HCT116 (cell line): ENCODE measurements around the gene TEKT5. TPM values are rescaled to one million over a fixed set of nuclear protein-coding genes. Genes with fewer than 3 reads are reported as not detected.

Experiments
- ATAC-seq: fragments of 200-7000 bp; cut with Tn5 transposase; 2 replicates; pipeline ENCODE4 v1.9.1; 2020; ENCODE audit warnings: mild to moderate bottlenecking, moderate library complexity
- BruUV-seq: library from RNA; stranded (reverse); fragments of 400-500 nt; replicated peaks from 2 replicates; lab custom pipeline; 2021; lab: Mats Ljungman, UMichigan
- CTCF ChIA-PET: fragments of 300-600 bp; sonication (Branson Sonifier 250); formaldehyde crosslinking; loops from one replicate; lab custom pipeline; 2021; ENCODE audit warnings: antibody characterized with exemption; lab: Charles Lee
- POLR2A ChIA-PET: fragments of 300-600, 350-600 bp; sonication (Branson Sonifier 250); formaldehyde crosslinking; loops from one replicate; lab custom pipeline; 2021; ENCODE audit warnings: antibody characterized with exemption; lab: Charles Lee
- RAD21 ChIA-PET, 2 experiments: fragments of 300-600 bp; sonication (Branson Sonifier 250); formaldehyde crosslinking; loops; one replicate each; lab custom pipeline; 2023; ENCODE audit warnings: low total read pairs in 2 of 2; ENCODE audit not compliant: uncharacterized antibody in 2 of 2, unreplicated experiment in 2 of 2, low non-redundant PET in 1 of 2; lab: Charles Lee
- DNase-seq: peaks from one replicate; pipeline ENCODE4 v3.0.0-alpha.2; 2010; ENCODE audit warnings: low read depth, low spot score
- H2AFZ ChIP-seq: fragments of 200-600 bp; shearing (Covaris generic), sonication (generic); 2 replicates; pipeline ENCODE4 v1.6.1; 2017; ENCODE audit warnings: low read depth, mixed run types, mixed read lengths, antibody characterized with exemption, low read length; ENCODE audit not compliant: poor library complexity, severe bottlenecking
- H3K27ac ChIP-seq: 2 replicates; pipeline ENCODE4 v1.5.1; 2012; ENCODE audit warnings: low read depth, low read length
- H3K27me3 ChIP-seq: fragments of 200-600 bp; sonication (generic); 2 replicates; pipeline ENCODE4 v1.6.1; 2016; ENCODE audit warnings: mixed run types, low read length, mixed read lengths; ENCODE audit not compliant: insufficient read depth
- H3K36me3 ChIP-seq, 2 experiments: fragments of 200-500 bp in 1 of 2; fragments of 200-600 bp in 1 of 2; sonication (Bioruptor generic) in 1 of 2; sonication (generic) in 1 of 2; 2 replicates each; pipeline versions ENCODE4 v1.5.1 to v1.6.1; 2014 to 2016; ENCODE audit warnings: low read length in 2 of 2, inconsistent platforms in 1 of 2, mixed read lengths in 1 of 2, mixed run types in 1 of 2; ENCODE audit not compliant: insufficient read depth in 2 of 2, control insufficient read depth in 1 of 2
- H3K4me1 ChIP-seq, 2 experiments: fragments of 200-600 bp in 1 of 2; sonication (generic) in 1 of 2; 2 replicates each; pipeline versions ENCODE4 v1.5.1 to v1.6.1; 2012 to 2017; ENCODE audit warnings: low read length in 2 of 2, inconsistent platforms in 1 of 2, mild to moderate bottlenecking in 1 of 2, mixed read lengths in 1 of 2, mixed run types in 1 of 2, moderate library complexity in 1 of 2; ENCODE audit not compliant: insufficient read depth in 2 of 2, control insufficient read depth in 1 of 2
- H3K4me2 ChIP-seq: fragments of 200-600 bp; sonication (generic); 2 replicates; pipeline ENCODE4 v1.6.1; 2017; ENCODE audit warnings: mixed run types, low read length, mixed read lengths
- H3K4me3 ChIP-seq, 2 experiments: fragments of 200-600 bp in 1 of 2; sonication (generic) in 1 of 2; replicated peaks in 1 of 2; 2 replicates each; pipeline ENCODE4 v1.5.1; 2011 to 2016; ENCODE audit warnings: low read length in 2 of 2, control low read depth in 1 of 2, low read depth in 1 of 2, mild to moderate bottlenecking in 1 of 2, mixed read lengths in 1 of 2, mixed run types in 1 of 2
- H3K79me2 ChIP-seq: fragments of 200-600 bp; sonication (generic); 2 replicates; pipeline ENCODE4 v1.6.1; 2017; ENCODE audit warnings: mild to moderate bottlenecking, mixed run types, low read length, moderate library complexity, mixed read lengths; ENCODE audit not compliant: insufficient read depth
- H3K9ac ChIP-seq: fragments of 200-600 bp; sonication (generic); 2 replicates; pipeline ENCODE4 v1.6.1; 2016; ENCODE audit warnings: low read length, mixed read lengths
- H3K9me2 ChIP-seq: fragments of 200-600 bp; sonication (generic), shearing (Covaris generic); 2 replicates; pipeline ENCODE4 v1.6.1; 2017; ENCODE audit warnings: mixed run types, mild to moderate bottlenecking, moderate library complexity; ENCODE audit not compliant: insufficient read depth
- H3K9me3 ChIP-seq, 2 experiments: fragments of 200-500 bp in 1 of 2; fragments of 200-600 bp in 1 of 2; sonication (Bioruptor generic) in 1 of 2; sonication (generic) in 1 of 2; 2 replicates each; pipeline ENCODE4 v1.6.1; 2014 to 2017; ENCODE audit warnings: low read length in 2 of 2, mixed read lengths in 2 of 2, inconsistent platforms in 1 of 2, low read depth in 1 of 2, mild to moderate bottlenecking in 1 of 2, mixed run types in 1 of 2, moderate library complexity in 1 of 2; ENCODE audit not compliant: control insufficient read depth in 1 of 2, insufficient read depth in 1 of 2
- H4K20me1 ChIP-seq: fragments of 200-600 bp; sonication (generic), shearing (Covaris generic); 2 replicates; pipeline ENCODE4 v1.6.1; 2017; ENCODE audit warnings: mixed run types, mild to moderate bottlenecking, moderate library complexity; ENCODE audit not compliant: insufficient read depth
- EGR1 ChIP-seq: IDR thresholded peaks from 2 replicates; pipeline ENCODE4 v1.6.1; 2012; ENCODE audit warnings: low read depth
- ELF1 ChIP-seq: IDR thresholded peaks from 2 replicates; pipeline ENCODE4 v1.6.1; 2012; ENCODE audit warnings: low read depth, borderline replicate concordance
- EZH2phosphoT487 ChIP-seq: fragments of 200-600 bp; IDR thresholded peaks from 2 replicates; pipeline ENCODE4 v1.6.1; 2018; ENCODE audit warnings: antibody characterized with exemption, borderline replicate concordance
- JUND ChIP-seq: IDR thresholded peaks from 2 replicates; pipeline ENCODE4 v1.6.1; 2012
- POLR2AphosphoS5 ChIP-seq: IDR thresholded peaks from 2 replicates; pipeline ENCODE4 v1.6.1; 2011; ENCODE audit warnings: mild to moderate bottlenecking, low read depth, low read length, moderate library complexity
- SIN3A ChIP-seq: IDR thresholded peaks from 2 replicates; pipeline ENCODE4 v1.6.1; 2012; ENCODE audit warnings: low read depth
- SP1 ChIP-seq: IDR thresholded peaks from 2 replicates; pipeline ENCODE4 v1.6.1; 2012; ENCODE audit warnings: low read depth
- SRF ChIP-seq: IDR thresholded peaks from 2 replicates; pipeline ENCODE4 v1.6.1; 2012; ENCODE audit warnings: low read depth
- ZNF274 ChIP-seq: fragments of 200-500 bp; sonication (Bioruptor generic); IDR thresholded peaks from 2 replicates; pipeline ENCODE4 v1.6.1; 2014; ENCODE audit warnings: mild to moderate bottlenecking, low read depth, low read length, inconsistent platforms
- intact Hi-C: fragments of 100-400 bp; cut with micrococcal nuclease; formaldehyde crosslinking; loops from 2 replicates; pipeline ENCODE4 v1.10.0; 2022
- total RNA-seq: library from RNA; stranded (reverse); gene quantifications from one replicate; pipeline ENCODE4 v1.2.1, GENCODE V29; 2021; ENCODE audit not compliant: unreplicated experiment
- TF ChIP-seq, protein P1 (sequence below): IDR thresholded peaks from 2 replicates; pipeline ENCODE4 v1.6.1; 2012
- TF ChIP-seq, protein P2 (sequence below): IDR thresholded peaks from 2 replicates; pipeline ENCODE4 v1.6.1; 2011; ENCODE audit warnings: mild to moderate bottlenecking, low read length, moderate library complexity; ENCODE audit not compliant: insufficient replicate concordance; ENCODE audit errors: extremely low read depth
- TF ChIP-seq, protein P3 (sequence below): IDR thresholded peaks from 2 replicates; pipeline ENCODE4 v1.6.1; 2012

The TEKT5 gene
- total RNA-seq, 1 experiment from 2014 or later, result 0.37 TPM

DNA sequence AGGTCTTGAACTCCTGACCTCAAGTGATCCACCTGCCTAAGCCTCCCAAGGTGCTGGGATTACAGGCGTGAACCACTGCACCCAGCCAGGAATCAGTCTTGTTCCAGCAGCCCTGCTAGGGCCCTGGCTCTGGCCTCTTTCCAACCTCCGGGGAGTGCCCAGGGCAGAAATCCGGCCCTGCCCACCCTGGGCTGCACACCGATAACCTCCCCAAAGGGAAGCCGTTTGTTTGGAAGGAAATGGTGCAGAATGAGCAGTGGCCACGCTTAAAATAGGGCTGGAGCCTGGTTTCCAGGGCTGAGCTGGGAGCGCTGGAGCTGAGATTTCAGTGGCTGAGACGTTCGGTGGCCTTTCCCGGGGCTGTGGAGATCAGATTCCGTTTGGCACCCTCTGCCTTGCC lies 96.6 kb downstream of the TEKT5 start:
- intact Hi-C loops, result no loop called here
- Histone ChIP-seq H3K9ac (no peak overlapping the region), H3K9me2 (no peaks in the 10 kb centered on the region), H3K4me3 (no peak overlapping the region), H3K4me1 (peaks cover 9 to 15% of the 10 kb centered on the region in 2 experiments), H3K79me2 (no peaks in the 10 kb centered on the region), H2AFZ (no peak overlapping the region), H3K4me2 (no peak overlapping the region), H4K20me1 (no peaks in the 10 kb centered on the region), H3K36me3 (no peaks in the 10 kb centered on the region), H3K27ac (no peak overlapping the region), H3K9me3 (no peaks in the 10 kb centered on the region), H3K27me3 (no peaks in the 10 kb centered on the region)
- TF ChIP-seq EGR1 (no peak), ELF1 (no peak), JUND (no peak), SP1 (no peak), ZNF274 (no peak), EZH2phosphoT487 (no peak), POLR2AphosphoS5 (no peak), SRF (no peak), SIN3A (no peak)
- TF ChIP-seq, protein P1, sequence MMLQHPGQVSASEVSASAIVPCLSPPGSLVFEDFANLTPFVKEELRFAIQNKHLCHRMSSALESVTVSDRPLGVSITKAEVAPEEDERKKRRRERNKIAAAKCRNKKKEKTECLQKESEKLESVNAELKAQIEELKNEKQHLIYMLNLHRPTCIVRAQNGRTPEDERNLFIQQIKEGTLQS, result no peak
- TF ChIP-seq, protein P2, sequence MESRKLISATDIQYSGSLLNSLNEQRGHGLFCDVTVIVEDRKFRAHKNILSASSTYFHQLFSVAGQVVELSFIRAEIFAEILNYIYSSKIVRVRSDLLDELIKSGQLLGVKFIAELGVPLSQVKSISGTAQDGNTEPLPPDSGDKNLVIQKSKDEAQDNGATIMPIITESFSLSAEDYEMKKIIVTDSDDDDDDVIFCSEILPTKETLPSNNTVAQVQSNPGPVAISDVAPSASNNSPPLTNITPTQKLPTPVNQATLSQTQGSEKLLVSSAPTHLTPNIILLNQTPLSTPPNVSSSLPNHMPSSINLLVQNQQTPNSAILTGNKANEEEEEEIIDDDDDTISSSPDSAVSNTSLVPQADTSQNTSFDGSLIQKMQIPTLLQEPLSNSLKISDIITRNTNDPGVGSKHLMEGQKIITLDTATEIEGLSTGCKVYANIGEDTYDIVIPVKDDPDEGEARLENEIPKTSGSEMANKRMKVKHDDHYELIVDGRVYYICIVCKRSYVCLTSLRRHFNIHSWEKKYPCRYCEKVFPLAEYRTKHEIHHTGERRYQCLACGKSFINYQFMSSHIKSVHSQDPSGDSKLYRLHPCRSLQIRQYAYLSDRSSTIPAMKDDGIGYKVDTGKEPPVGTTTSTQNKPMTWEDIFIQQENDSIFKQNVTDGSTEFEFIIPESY, result no peak
- TF ChIP-seq, protein P3, sequence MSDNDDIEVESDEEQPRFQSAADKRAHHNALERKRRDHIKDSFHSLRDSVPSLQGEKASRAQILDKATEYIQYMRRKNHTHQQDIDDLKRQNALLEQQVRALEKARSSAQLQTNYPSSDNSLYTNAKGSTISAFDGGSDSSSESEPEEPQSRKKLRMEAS, result no peak
- no TSS peak for BruUV-seq
- POLR2A ChIA-PET, result no interaction called here
- ATAC-seq, result no peak
- CTCF ChIA-PET, result no interaction called here
- no peak for DNase-seq
- RAD21 ChIA-PET, result no interaction called here
